Thyroid gland (tissue), 4 donors: Measurements from ENCODE around the gene MYH6. TPM values are rescaled to one million over a fixed set of nuclear protein-coding genes. Genes with fewer than 3 reads are reported as not detected.

Experiments
- DNase-seq, 2 donors: peaks; one replicate each; pipeline ENCODE4 v3.0.0-alpha.2; 2019
- H3K27ac ChIP-seq, 3 donors: fragments of 200-600 bp; sonication (generic); 1 replicate in 2 of 3; 2 replicates in 1 of 3; pipeline ENCODE4 v1.5.1; 2016 to 2019; ENCODE audit warnings: mild to moderate bottlenecking in 1 of 3, moderate library complexity in 1 of 3
- H3K27me3 ChIP-seq: fragments of 200-600 bp; sonication (generic); one replicate; pipeline ENCODE4 v1.5.1; 2019
- H3K36me3 ChIP-seq, 2 donors: fragments of 200-600 bp; sonication (generic); one replicate each; pipeline ENCODE4 v1.5.1; 2016 to 2019
- H3K4me1 ChIP-seq, 2 donors: fragments of 200-600 bp; sonication (generic); one replicate each; pipeline ENCODE4 v1.5.1; 2017 to 2019
- H3K4me3 ChIP-seq, 3 donors: fragments of 200-600 bp; sonication (generic); replicated peaks in 1 of 3; 1 replicate in 2 of 3; 2 replicates in 1 of 3; pipeline ENCODE4 v1.5.1; 2016; ENCODE audit warnings: mild to moderate bottlenecking in 1 of 3
- H3K9me3 ChIP-seq: fragments of 200-600 bp; sonication (generic); one replicate; pipeline ENCODE4 v1.5.1; 2017
- POLR2A ChIP-seq, 2 donors: fragments of 450-650 bp; IDR thresholded peaks; one replicate each; pipeline ENCODE4 v1.6.1; 2017; ENCODE audit warnings: antibody characterized with exemption in 2 of 2, mild to moderate bottlenecking in 2 of 2, moderate library complexity in 1 of 2
- WGBS, 2 donors: methylation state at CpG; one replicate each; pipeline ENCODE4 v1.1.5; 2017; 5-methylcytosine and 5-hydroxymethylcytosine counted together
- intact Hi-C: fragments of 100-400 bp; cut with DNase I; formaldehyde crosslinking; loops from one replicate; pipeline ENCODE4 v1.15.1; 2023
- total RNA-seq, 4 donors: library from RNA; depleted of rRNA; stranded (reverse); fragments of >200 nt; gene quantifications; one replicate each; pipeline ENCODE4 v1.2.3, GENCODE V29; 2016
- TF ChIP-seq, protein P1 (sequence below), 6 experiments: fragments of 200-600 bp in 3 of 6; fragments of 450-650 bp in 3 of 6; sonication (generic) in 3 of 6; IDR thresholded peaks; one replicate each; pipeline ENCODE4 v1.5.1; 2016 to 2019; ENCODE audit warnings: antibody characterized with exemption in 6 of 6, mild to moderate bottlenecking in 2 of 6, inconsistent platforms in 1 of 6, moderate library complexity in 1 of 6

MYH6 gene
- total RNA-seq, 4 donors from 2014 or later = not detected

DNA sequence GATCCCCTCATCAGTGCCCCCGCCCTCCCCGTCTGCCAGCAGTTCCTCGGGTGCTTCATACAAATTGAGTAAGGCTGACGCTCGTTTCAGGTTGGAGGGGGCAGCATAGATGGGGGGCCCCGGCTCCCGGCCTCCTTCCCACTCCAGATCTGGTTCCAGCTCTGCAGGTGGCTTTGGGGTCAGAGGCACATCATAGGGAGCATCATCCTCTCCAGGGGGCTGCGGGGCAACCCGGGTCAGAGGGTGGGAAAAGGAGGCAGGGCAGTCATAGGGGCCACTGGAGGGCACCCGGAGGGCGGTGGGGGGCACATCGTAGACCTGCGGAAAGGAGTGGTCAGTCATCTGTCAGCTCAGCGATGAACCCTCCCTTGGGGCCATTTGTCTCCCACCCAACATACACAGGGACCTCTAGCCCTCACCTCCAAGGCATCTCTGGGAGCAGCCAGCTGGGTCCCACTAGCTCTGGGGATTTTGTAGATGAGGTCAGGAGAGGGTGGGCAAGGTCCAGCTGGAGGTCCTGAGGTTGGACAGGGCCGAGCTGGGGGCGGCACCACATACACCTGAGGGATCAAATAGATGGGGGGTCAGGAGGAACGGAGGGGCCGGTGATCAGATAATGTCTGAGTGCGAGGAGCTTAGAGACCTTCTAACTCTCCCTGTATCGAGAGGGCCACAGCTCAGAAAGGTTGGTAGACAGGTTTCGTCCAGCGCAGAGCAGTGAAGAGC lies 48.2 kb downstream of the MYH6 start:
- TF ChIP-seq, protein P1, sequence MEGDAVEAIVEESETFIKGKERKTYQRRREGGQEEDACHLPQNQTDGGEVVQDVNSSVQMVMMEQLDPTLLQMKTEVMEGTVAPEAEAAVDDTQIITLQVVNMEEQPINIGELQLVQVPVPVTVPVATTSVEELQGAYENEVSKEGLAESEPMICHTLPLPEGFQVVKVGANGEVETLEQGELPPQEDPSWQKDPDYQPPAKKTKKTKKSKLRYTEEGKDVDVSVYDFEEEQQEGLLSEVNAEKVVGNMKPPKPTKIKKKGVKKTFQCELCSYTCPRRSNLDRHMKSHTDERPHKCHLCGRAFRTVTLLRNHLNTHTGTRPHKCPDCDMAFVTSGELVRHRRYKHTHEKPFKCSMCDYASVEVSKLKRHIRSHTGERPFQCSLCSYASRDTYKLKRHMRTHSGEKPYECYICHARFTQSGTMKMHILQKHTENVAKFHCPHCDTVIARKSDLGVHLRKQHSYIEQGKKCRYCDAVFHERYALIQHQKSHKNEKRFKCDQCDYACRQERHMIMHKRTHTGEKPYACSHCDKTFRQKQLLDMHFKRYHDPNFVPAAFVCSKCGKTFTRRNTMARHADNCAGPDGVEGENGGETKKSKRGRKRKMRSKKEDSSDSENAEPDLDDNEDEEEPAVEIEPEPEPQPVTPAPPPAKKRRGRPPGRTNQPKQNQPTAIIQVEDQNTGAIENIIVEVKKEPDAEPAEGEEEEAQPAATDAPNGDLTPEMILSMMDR (IDR thresholded peaks at IDR 0.05) = no peak
- no peak for TF ChIP-seq POLR2A (IDR thresholded peaks at IDR 0.05)
- no peaks in the 10 kb centered on the region for H3K36me3 ChIP-seq
- intact Hi-C loops = no loop called here
- no peak for DNase-seq
- H3K4me3 ChIP-seq = no peak overlapping the region
- no peak overlapping the region for H3K27ac ChIP-seq
- WGBS, 2 donors = 90 to 94% methylated on average over 13 to 22 of the region's 22 CpGs
- H3K4me1 ChIP-seq = peaks cover 0 to 6% of the 10 kb centered on the region in 2 donors
- H3K27me3 ChIP-seq = no peaks in the 10 kb centered on the region
- H3K9me3 ChIP-seq = no peaks in the 10 kb centered on the region

DNA sequence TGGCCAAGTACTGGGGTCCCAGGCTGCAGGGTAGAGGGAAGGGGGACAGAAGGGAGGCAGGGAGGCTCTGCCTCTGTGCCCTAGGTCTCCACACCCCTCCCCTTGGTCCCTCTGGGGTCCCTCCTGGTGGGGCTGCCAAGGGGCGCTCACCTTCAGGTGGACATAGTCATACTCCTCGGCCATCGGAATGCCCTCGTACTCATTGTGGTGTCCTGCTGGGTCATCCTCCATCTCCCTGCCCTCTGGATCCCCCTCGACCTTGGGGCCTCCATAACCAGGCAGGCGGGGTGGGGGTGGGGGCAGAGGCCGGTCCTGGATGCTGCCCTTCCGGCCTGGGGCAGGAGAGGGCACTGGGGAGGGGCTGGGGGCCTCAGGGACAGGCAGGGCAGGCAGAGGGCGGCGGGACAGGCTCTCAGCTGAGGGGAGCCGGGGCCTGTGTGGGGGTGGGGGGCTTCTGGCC lies 48.9 kb downstream of the MYH6 start:
- intact Hi-C loops = no loop called here
- 80 to 82% methylated on average over 1 to 5 of the region's 11 CpGs for WGBS, 2 donors
- no peak for DNase-seq
- Histone ChIP-seq H3K36me3 (no peaks in the 10 kb centered on the region), H3K27ac (no peak overlapping the region), H3K4me1 (peaks cover 0 to 2% of the 10 kb centered on the region in 2 donors), H3K4me3 (no peak overlapping the region), H3K9me3 (no peaks in the 10 kb centered on the region), H3K27me3 (no peaks in the 10 kb centered on the region)
- TF ChIP-seq, protein P1 (IDR thresholded peaks at IDR 0.05) = no peak
- no peak for TF ChIP-seq POLR2A (IDR thresholded peaks at IDR 0.05)

DNA sequence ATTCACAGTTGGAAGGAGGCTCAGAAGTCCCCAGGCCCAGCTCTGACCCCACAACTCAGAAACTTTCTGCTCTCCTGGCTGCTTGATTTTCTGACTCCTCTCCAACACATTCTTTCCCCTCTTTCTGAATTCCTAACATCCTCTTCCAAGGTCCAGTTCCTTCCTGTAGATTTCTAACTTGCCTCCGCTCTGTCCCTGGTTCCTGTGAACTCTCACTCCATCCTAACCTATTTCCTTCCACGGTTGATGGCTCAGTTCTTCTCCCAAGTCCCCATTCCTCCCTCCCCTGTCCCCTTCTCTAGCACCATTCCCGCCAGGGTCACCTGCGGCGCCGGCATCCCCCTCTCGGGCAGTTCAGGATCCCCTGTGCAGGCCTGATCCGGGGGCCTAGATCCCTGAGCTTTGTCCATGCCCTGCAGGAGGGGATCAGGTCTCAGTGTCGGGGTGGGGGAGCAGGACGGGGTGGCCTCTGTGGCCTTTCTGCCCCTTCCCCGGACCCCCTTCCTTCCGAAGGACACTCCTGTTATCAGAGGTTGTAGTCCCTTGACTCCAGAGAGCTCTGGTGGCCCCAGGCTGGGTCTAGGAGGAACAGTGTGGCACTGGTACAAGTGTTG lies 49.4 kb downstream of the MYH6 start:
- Histone ChIP-seq H3K4me1 (no peaks in the 10 kb centered on the region), H3K27ac (no peak overlapping the region), H3K9me3 (no peaks in the 10 kb centered on the region), H3K4me3 (no peak overlapping the region), H3K36me3 (no peaks in the 10 kb centered on the region), H3K27me3 (no peaks in the 10 kb centered on the region)
- no peak for DNase-seq
- TF ChIP-seq, protein P1 (IDR thresholded peaks at IDR 0.05) = no peak
- TF ChIP-seq POLR2A (IDR thresholded peaks at IDR 0.05) = no peak
- 81 to 88% methylated on average over 10 to 12 of the region's 12 CpGs for WGBS, 2 donors
- intact Hi-C loops = no loop called here

DNA sequence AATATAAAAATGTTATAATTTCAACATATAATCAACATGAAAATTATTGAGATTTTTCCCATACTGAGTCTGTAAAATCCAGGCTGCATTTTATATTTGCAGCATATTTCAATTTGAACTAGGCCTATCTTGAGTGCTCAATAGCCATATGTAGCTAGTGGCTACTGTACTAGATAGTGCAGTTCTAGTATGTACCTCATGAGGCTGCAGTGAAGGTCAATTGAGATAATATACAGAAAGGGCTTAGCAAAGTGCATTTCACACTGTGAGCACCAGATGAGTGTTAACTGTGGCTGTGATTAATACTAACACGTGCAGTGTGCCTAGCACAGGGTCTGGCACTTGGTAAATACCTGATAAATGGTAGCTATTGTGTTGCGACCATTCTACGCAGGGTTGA lies 50.0 kb downstream of the MYH6 start:
- no peaks in the 10 kb centered on the region for H3K9me3 ChIP-seq
- TF ChIP-seq, protein P1 (IDR thresholded peaks at IDR 0.05) = no peak
- no peak for TF ChIP-seq POLR2A (IDR thresholded peaks at IDR 0.05)
- no peak for DNase-seq
- no peaks in the 10 kb centered on the region for H3K36me3 ChIP-seq
- peaks cover 0 to 4% of the 10 kb centered on the region in 2 donors for H3K4me1 ChIP-seq
- H3K4me3 ChIP-seq = no peak overlapping the region
- no peaks in the 10 kb centered on the region for H3K27me3 ChIP-seq
- H3K27ac ChIP-seq = no peak overlapping the region
- intact Hi-C loops = no loop called here
- 87 to 88% methylated on average over 3 of the region's 3 CpGs for WGBS, 2 donors

DNA sequence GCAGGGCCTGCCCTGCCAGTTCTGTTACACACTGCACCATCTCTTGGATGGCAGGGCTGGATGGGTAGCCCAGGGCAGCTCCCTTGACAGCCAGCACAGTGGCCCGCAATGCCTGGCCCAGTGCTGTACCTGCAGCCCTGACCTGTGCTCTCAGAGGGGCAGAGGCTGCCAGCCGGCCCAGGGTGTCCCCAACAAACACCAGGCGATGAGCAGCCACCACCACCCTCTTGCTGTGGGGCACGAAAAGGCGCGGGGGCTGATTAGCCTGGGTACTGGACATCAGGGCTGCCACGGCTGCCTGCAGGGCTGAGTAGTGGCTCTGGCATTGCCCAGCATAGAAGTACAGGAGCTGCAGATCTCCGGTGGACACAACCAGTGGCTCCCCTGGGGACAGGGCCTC lies 50.8 kb downstream of the MYH6 start:
- WGBS, 2 donors = 50 to 92% methylated on average over 1 to 6 of the region's 8 CpGs
- Histone ChIP-seq H3K36me3 (no peaks in the 10 kb centered on the region), H3K27me3 (no peaks in the 10 kb centered on the region), H3K4me3 (no peak overlapping the region), H3K9me3 (no peaks in the 10 kb centered on the region), H3K4me1 (peaks cover 0 to 6% of the 10 kb centered on the region in 2 donors), H3K27ac (no peak overlapping the region)
- intact Hi-C loops = no loop called here
- DNase-seq = no peak
- TF ChIP-seq POLR2A (IDR thresholded peaks at IDR 0.05) = no peak
- TF ChIP-seq, protein P1 (IDR thresholded peaks at IDR 0.05) = no peak
